GM20000 (cell line): ENCODE data around the gene ADAT3.

Experiments
- DNase-seq: peaks from one replicate; pipeline ENCODE4 v3.0.0; 2012; ENCODE audit warnings: low spot score
- CTCF ChIP-seq: IDR thresholded peaks from 2 replicates; pipeline ENCODE4 v1.5.1; 2012; ENCODE audit warnings: mild to moderate bottlenecking, control low read depth; ENCODE audit errors: extremely low read depth, missing control alignments

ADAT3 gene

GRCh38 chr19:1954532-1954933, 49.3 kb downstream of the ADAT3 start:
- no peak for TF ChIP-seq CTCF
- no peak for DNase-seq

DNA sequence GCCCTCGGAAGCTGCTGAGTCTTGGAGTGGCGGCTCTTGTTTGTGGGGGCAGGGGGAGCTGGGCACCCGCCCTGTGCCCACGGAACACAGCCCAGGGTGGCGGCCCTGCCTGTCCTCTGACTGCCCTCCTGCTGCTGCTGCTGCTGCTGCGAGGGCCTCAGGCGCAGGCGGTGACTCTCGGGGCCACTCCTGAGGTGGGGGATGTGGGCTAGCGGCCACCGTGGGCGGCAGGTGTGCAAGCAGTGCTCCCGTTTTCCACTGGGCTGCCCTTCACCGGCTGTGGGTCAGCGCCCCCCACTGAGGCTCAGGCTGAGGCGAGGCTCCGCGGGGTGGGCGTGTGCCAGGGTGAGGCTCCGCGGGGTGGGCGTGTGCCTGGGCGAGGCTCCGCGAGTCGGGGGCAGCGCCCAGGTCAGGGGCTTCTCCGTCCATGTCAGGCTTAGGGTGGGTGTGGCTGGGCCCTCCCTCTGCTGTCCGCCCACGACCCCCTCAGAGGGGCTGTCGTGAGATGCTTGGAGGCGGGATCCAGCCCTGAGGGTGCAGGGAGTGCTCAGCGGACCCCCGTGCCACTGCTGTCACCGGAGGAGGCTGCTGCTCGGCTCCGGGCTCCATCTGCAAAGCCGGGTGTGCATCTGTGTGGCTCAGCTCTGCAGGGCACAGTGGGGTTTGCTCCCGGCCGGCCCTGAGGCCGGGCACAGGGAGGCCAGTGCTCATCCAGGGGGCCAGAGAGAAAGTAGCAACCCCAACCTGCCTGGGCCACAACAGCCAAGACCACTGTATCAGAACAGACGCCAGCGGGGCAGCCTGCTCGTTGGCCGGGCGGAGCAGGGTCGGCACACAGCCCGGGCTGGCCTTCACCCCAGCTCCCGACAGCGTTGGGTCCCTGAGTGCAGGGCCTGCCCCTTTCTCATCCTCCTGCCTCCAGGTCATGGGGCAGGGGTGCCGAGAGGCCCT, 50.2 kb downstream of the ADAT3 start:
- DNase-seq, result no peak
- no peak for TF ChIP-seq CTCF

DNA sequence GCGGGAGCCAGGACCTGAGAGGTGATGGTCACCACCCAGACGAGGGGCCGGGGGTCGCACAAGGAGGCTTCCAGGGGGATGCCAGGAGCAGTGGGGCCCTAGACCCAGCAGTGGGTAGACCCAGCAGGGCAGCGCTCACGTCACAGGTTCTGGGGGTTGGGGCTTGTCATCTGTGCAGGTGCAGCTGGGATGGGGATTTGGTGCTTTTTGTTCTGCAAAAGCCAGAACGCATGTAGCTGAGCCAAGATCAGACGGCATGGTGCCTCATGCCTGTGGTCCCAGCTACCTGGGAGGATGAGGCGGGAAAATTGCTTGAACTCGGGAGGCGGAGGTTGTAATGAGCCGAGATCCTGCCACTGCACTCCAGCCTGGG, 50.9 kb downstream of the ADAT3 start:
- no peak for TF ChIP-seq CTCF
- DNase-seq, result no peak

GRCh38 chr19:1956868-1957492, 51.8 kb downstream of the ADAT3 start:
- DNase-seq, result no peak
- TF ChIP-seq CTCF, result no peak

DNA sequence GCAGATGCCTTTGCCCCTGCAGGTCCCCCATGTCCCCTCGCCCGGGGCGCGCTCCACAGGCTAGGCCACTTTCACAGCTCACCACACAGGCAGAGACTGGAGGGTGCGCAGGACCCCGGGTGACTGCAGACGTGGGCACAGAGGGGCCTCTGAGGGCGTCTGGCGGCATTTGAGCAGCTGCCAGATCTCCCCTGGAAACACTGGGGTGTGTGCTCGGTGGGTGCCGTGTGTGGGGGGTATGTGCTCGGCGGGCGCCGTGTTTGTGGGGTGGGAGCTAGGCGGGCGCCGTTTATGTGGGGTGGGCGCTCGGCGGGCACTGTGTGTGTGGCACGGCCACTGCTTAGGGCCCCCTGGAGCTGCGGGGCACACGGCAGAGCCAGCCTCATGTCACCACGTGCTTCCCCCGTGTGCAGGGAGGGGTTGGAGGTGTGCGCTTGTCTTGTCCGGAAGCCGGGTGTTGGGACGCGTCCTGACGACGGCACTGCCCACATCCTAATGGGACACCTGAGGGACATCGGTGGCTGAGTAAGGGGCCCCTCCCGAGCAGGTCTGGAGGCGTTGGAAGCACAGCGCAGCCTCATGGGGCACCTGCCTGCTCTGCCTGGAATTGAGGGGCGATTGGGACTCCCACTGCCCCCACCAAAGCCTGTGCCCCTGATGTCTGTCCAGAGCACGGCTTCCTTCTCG, 52.5 kb downstream of the ADAT3 start:
- DNase-seq, result no peak
- no peak for TF ChIP-seq CTCF

DNA sequence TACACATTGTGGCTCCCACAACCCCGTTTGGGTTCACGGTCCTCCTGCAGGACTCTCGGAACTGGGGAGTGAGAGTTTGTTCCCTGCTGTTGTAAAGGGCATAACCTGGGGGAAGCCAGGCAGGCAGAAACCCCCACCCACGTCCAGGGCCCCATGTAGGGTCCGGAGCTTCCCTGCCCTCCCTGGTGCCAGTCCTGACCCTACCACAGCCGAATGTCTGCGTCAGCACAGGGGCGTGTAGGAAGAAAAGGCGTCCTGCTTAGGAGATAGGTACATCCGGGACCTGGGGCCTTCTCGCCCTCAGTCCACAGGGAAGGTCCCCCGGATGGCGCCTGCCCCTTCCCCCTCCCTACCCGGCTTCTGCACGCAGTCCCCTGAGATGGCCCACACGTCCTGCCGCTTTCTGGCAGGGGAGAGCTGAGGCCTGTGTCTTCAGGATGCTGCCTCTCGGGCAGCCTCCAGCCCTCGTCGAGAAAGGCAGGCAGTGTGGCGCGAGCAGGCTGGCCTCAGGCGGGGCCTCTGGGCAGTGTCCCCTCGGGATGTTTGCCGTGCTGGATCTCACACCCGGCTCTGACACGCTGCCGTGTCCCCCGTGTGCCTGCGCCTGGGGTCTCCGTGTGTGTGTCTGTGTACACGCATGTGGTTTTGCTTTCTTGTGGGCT, 54.9 kb downstream of the ADAT3 start:
- TF ChIP-seq CTCF, result no peak
- DNase-seq, result no peak
